Activated CD4-positive, CD25-positive, alpha-beta regulatory T cell treated with anti-CD3 and anti-CD28 coated beads, Interleukin-2, amount 50 U/mL, for 24 hours (primary cell): ENCODE measurements around the gene CABLES1.

Experiments
- ATAC-seq, 2 donors: fragments of 150-1000 bp; cut with Tn5 transposase; one replicate each; pipeline ENCODE4 v1.10.0; 2021; ENCODE audit warnings: mild to moderate bottlenecking in 1 of 2, moderate library complexity in 1 of 2

Gene CABLES1

DNA sequence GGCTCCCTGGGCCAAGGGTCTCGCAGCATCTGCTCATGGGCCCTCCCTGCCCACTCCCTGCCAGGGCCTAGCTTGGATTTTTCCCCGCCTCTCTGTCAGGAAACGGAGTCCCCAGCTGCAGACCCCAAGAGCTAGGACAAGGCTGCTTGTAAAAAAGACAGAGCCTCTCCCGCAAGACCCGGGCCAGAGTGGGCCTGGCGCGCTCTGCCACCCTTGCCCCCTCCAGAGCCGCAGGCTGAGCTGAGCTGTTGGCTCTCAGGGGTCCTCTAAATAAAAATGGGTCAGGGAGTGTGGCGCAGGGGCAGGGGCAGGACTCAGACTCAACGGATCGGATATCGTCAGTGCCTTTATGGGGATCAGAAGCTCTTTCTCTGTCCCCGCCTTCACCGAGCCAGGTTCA, 112.6 kb downstream of the CABLES1 start:
- no peak for ATAC-seq

DNA sequence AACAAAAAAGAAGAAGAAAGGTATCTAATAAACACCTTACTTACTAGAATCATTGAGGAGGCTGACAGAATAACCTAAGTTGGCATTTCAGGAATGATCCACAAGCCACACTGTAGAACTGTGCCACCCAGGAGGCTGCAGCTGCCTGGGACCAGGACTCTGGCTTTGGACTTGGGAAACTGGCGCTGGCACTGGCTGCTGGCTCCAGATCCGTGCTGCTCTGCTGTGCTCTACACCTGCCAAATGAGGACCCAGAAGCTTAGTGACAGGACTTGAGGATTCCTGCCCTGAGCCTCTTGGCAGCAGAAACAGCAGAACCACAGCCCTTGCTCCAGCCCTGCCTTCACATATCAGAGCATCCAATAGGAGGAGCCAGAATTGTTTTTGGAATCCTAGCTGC, 113.5 kb downstream of the CABLES1 start:
- no peak for ATAC-seq

DNA sequence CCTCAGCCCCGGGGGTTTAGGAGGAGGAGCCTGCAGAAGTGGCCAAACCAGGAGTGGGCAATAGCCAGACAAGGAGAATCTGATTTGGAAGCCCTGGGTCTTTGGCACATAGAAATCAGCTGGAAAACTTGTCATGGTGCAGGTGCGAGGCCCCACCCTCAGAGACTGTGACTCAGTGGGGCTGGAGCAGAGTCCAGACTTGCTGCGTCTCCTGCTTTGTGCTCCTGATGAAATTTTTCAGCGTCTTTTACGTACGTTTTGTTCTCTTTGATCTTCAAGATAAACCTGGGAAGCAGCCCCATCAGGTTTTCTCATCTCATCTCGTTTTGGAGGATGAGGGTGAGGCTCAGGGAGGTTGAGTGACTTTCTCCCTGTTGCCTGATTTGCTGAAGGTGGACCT, 114.1 kb downstream of the CABLES1 start:
- ATAC-seq: no peak

DNA sequence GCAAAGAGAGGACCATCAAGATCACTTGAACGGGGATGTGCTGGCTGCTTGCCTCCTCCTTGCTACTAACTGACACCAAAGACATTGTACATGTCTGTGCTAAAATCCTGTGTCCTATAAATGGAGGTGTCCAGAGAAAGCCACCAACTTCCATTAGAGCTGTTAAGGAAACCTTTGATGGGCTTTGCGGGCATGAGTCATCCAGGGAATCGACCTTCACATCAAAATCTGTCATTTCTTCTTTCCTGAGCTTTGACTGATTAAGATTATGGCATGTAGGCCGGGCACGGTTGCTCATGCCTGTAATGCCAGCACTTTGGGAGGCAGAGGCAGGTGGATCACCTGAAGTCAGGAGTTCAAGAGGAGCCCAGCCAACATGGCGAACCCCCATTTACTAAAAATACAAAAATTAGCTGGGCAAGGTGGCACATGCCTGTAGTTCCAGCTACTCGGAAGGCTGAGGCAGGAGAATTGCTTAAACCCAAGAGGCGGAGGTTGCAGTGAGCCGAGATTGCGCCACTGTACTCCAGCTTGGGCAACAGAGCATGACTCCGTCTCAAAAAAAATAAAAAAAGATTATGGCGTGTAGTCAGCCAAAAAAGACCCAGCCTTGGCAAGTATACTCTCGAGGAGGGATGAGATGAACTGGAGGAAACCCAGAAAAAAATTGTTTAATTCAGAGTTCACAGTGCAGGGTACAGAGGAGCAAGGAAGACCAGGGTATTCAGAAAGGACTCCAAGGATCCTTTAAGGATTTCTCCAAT, 115.8 kb downstream of the CABLES1 start:
- ATAC-seq: no peak

DNA sequence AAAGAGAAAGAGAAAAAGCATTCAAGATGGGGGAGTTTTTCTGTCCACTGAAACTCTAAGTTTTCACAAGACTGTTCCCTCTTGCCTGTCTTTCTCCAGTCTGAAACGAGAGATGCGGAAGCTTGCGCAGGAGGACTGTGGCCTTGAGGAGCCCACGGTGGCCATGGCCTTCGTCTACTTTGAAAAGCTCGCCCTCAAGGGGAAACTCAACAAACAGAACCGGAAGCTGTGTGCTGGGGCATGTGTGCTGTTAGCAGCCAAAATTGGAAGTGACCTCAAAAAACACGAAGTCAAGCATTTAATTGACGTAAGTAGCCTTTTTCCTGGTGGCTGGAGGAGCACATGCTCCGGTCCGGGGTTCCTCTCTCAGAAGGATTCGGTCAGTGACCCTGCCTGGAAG, 118.3 kb downstream of the CABLES1 start:
- no peak for ATAC-seq

DNA sequence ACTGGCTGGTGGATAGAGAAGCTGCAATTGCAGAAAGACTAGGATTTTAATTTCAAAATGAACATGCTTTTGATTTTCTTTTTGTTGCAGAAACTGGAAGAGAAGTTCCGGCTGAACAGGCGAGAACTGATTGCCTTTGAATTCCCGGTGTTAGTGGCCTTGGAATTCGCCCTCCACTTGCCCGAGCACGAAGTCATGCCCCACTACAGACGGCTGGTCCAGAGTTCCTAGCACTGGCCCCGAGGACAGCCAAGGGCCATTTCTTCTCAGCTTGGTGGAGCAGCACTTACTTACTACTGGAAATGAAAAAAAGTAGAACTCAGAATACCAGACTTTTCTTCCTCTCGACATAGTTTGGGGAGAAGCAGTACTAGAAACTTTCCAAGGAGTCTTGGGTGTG, 121.9 kb downstream of the CABLES1 start:
- ATAC-seq: no peak

DNA sequence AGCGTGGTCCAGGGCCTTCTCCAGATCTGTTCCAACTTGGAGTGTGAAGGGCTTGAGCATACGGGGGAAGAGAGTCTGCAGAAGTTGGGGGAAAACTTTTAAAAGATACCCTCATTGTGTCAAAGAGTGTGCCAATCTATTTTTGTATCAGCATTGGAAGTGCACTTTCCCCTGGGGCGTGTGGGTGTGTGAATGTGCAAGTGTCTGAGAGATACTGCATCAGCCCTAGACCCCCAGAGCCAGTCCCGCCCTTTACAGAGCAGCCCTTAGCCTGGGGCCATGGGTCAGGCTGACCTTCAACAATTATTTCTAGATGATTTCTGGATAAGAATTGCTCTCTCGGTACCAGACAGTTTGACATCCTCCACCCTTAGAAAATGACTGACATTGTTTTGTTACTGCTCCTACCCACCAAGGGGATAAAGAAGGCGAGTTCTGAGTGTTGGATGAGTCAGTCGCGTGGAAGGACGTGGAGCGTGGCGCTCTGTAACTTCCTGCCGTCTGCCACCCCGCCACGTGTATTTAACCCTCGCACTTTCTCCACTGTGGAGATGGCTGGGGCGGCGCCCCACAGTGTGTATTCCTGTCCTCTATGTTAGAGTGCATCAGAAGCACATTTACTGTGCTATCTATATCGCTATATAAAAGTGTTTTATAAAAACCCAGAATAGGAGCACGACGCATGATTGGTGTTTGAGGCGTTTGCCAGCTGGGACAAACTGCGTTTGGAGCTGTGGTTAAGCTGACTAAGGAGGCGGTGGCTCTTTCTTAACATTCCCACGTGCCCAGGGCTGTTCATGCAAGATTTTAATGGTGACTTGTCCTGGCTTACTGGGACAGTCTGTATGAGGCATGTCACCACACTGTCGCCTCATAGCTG, 122.6 kb downstream of the CABLES1 start:
- ATAC-seq: no peak

DNA sequence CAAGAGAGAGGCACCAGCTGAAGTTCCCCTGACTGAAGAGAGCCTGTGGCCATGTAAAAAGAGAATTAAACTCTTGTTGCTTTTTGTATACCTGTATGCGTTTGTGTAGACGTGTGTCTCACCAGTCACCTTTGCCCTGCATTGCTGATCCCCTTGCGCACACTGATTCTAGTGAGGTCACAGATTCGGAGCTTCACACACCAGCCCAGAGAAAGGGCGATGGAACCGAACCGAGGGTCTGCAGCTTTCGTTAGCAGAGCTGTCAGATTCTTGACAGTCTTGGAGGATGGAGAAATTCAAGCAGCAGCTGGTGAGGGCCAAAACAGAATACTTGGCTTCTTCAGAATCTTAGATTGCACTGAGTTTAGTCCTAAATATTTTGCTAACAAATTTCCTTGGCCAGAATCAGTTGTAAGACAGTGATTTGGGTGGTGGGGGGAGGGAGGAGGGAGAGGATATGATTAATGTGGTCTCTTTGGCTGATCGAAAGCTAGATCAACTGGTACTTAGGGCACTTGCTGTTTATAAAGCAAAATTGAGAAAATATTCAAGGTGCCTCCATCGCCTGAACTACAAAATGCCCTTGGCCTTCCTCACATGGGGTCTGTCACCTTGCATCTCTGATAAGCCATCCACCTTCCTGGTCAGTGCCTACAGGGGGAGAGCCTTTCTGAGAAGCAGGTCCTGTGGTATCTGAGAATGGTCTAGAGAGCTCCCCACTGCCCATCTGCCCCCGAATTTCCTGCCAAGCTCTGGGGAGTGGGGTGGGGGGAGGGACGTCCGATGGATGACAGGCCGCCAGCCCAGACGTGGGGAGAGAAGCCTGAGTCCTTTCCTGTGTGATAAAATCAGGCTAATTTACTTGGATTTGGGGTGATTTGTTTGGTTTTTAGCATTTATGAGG, 123.5 kb downstream of the CABLES1 start:
- no peak for ATAC-seq

DNA sequence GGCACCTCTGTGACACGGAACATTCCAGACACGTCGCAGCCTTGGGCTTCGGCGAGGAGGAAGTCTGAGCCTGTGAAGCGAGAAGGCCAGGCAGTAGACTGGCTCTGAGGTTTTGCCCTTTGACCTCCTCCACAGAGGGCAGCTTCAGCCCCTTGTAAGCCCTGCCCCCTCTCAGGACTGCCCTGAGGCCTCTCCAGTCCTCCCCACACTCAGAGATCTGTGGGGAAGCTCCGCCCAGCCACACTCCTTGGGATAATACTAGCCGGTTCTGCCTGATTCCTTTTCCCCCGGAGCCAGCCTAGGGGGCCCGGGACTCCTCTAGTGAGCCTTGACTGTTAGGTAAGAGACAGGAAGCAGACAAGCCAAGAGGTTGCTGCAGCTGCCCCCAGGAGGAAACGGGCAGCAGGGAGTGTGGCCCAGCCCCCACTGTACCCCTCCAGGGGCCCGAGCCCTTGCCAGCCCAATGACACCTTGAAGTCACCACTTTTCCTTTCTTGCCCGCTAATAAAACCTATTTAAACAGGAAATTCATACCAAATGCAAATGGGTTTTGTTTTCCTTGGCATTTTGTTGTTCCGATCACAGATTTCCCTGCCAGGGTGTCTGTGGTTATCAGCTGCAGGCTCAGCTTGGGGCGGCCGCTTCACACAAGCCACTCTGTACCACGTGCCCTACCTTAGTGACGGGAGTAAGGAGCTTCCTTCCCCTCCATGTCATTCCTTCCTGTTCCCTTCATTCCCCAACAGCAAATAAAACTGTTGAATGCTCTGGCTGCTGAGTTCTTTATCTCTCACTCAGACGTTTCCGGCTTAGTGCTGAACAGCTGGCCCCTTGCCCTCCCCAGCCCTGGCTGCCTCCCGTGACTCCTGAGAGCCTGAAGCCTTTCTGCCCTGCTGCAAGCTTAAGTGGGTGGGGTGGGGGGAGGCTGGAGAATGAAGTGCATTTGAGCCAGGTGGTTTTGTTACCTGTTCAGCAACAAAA, 124.7 kb downstream of the CABLES1 start:
- peak in 1 of 2 donors; percentile 36 for ATAC-seq

DNA sequence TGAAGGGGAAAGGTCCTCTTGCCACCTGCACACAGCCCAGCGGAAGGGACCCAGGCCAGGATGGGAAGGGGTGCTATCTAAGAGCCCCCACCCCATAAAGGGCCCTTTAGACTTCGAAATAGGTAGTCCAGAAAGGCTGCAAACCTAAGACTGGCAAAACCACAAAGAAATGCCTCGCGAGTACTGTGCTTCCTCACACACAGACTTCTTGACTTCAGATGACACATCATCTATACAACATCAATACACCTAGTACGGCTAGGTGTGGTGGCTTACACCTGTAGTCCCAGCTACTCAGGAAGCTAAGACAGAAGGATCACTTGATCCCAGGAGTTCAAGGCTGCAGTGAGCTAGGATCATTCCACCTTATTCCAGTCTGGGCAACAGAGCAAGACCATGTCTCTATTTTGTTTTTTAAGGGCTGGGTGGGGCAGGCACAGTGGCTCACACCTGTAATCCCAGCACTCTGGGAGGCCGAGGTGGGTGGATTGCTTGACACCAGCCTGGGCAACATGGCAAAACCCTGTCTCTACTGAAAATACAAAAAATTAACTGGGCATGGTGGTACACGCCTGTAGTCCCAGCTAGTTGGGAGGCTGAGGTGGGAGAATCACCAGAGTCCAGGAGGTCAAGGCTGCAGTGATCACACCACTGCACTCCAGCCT, 125.8 kb downstream of the CABLES1 start:
- ATAC-seq: no peak

DNA sequence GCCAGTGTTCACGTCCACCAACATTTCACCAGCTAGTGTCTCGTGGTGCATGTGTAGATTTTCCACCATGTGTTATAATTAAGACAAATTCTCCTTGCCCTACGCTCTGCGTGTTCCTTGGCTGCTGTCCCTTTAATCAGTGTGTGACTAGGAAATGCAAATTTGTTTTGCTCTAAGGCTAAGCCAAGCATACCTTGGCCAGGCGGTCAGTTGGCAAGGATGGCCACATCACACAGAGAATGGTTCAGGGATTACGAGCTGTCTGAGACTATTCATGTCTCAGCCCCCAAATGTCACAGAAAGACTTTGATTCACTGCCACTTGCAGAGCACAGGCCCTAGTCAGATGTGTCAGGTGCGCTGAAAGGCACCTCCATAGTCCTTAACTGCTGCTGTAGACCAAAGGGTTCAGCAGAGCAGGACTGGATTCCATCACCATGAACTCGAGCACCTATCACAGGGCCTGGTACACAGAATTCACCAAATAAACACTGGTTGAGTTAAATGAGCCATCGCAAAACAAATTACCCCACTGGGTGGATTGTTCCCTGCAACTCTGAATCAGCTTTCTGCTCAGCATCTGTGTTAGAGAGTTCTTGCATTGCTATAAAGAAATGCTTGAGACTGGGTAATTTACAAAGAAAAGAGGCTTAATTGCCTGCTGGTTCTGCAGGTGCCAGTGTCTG, 128.4 kb downstream of the CABLES1 start:
- ATAC-seq: no peak

DNA sequence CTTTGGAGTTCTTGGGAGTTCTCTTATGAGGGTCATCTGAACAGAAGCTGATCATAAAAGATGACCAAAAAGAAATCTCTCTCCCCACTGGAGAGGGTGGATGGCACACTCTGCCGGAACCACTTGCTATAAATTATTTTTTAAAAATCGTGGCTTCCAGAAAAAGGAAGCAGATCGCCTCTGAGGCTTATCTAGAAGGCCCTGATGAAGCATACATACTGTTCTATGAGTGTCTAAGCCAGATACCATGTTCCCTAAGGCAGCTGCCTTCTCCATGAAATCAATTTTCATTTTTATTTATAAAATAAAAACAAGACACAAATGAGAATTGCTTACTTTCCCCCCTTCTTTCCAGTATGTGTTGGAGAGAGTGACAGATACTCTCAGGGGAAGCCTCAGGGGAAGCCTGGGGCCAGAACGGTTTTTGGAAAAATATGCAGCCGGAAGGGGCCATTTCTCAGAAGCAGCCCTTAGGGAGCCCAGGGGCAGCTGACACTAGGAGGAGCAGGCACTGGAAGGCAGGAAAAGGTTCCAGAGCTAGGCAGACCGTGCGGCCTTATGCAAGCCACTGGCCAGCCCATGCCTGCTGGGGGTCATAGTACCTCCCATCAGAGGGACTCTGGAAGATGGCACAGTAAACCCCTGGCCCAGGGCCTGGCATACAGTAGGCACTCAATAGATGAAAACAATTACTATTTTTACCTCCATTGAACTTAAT, 130.6 kb downstream of the CABLES1 start:
- ATAC-seq: no peak

DNA sequence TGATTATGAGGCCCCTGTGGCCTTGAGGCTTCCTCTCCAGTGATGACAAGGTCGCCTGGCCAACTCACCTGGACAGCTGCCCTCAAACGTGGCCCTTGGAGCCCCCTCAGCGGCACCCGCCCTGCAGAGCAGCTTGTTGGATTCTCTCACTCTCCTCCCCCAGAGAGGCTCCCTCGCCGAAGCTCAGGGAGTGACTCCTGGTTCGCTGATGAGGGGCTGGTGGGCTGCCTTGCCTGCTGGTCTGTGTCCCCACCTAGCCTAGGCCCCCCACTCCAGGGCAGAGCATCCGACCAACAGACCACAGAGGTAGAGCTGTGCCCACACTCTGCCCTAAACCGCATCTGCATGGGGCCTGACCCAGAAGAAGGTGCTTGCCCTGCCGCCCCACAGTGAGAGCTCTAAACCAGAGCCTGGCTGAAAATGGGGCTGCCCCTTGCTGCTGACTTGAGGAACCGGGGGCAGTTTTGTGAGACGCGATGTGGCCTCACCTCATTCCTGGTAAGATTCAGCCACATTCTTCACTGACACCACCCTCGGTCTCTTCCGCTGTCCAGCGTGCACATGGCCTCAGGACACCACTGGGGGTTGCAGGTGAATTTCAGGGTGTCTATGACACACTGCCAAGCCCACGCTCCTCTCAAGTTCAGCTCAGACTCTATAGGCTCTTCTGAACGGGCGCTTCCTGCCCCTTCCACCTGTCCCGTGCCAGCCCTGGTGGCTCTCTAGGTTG, 131.6 kb downstream of the CABLES1 start:
- peak; percentile 18 to 28 for ATAC-seq

DNA sequence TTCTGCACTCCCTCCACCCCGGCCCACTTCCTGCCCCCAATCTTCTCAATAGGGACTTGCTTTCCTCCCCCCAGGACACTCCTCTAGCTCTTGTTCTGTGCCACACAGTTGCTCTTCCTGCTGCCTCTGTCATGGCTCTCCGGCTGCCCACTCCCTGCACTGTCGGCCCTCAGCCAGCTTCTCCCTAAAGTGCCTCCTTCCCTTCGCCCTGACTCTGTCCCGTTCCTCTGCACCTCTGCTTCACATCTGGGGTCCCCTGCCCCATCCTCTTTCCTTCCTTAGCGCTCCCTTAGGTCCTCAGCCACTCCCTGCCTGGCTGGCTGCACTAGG, 132.1 kb downstream of the CABLES1 start:
- no peak for ATAC-seq

DNA sequence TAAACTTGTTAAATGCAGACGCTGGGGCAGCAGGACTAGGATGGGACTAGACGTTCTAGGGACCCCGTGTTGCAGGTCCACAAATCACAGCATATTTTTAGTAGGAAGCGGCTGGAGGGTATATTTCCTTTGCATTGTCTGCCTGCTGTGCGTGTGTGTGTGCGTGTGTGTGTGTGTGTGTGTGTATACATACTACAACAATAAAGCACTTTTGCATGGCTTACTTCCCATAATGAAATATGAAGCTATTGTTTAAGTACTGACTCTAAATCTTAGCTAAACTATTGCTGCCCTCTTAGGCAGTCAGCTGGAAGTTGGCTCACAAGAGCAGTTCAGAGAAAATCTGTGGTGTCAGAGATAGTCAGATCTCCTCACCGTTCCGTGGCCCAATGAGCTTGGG, 133.4 kb downstream of the CABLES1 start:
- ATAC-seq: no peak

DNA sequence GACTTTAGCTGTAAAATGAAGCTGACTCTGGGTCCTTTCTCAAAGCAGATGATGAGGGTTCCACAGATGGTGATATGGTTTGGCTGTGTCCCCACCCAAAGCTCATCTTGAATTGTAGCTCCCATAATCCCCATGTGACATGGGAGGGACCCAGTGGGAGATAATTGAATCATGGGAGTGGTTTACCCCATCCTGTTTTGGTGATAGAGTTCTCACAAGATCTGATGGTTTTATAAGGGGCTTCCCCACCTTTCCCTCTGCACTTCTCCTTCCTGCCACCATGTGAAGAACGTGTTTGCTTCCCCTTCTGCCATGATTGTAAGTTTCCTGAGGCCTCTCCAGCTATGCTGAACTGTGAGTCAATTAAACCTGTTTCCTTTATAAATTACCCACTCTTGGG, 133.8 kb downstream of the CABLES1 start:
- ATAC-seq: peak; percentile 48 to 55

DNA sequence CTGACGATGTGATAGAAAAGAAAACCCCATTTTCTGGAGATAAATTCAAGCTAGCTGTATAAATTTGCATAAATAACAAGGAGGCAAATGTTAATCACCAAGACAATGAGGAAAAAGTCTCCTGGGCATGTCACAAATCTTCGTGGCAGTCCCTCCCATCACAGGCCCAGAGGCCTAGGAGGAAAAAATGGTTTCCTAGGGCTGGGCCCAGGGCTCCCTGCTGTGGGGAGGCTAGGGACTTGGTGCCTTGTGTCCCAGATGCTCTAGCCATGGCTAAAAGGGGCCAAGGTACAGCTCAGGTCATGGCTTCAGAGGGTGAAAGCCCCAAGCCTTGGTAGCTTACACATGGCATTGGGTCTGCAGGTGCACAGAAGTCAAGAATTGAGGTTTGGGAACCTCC, 134.6 kb downstream of the CABLES1 start:
- no peak for ATAC-seq

DNA sequence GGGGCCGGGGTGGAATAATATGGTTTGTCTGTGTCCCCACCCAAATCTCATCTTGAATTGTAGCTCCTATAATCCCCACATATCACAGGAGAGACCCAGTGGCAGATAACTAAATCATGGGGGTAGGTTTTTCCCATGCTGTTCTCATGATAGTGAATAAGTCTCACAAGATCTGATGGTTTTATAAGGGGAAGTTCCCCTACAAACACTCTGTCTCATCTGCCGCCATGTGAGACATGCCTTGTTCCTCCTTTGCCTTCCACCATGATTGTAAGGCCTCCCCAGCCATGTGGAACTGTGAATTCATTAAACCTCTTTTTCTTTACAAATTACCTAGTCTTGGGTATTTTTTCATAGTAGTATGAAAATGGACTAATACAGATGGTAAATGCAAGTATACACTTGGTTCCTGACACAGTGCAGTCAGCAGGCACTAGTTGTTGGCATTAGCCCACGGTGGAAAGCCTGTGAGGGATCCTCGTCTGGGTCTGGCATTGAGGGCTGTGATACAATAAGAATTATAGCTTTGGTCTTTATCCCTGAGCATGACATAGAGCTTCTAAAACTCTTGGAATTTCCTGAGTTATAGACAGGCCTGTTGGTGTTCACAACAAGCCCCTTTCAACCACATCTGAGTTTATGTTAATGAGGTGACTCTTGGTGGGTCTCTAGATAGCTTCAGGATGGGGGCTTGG, 135.8 kb downstream of the CABLES1 start:
- ATAC-seq: no peak
